ENCODE results near the gene TNPO3.
A peak's percentile ranks its signal among the peaks of the same experiment; 100 is the strongest.
"Not testable (repeated sequence)": the region's sequence is repeated elsewhere in the genome, so short reads cannot be mapped to it uniquely, and the experiment has no call there.

The TNPO3 gene

GRCh38 chr7:129014501-129015101, 40.3 kb downstream of the TNPO3 start:
- DNase-seq (ENCODE audit: insufficient read length, low spot score) (no peak), FAIRE-seq (no peak)
- no peak for TF ChIP-seq POLR2A (IDR thresholded peaks at IDR 0.05; ENCODE audit: low read depth, low read length)

GRCh38 chr7:129013048-129013724, 41.7 kb downstream of the TNPO3 start:
- DNase-seq (ENCODE audit: insufficient read length, low spot score) (no peak), FAIRE-seq (no peak)
- TF ChIP-seq POLR2A (IDR thresholded peaks at IDR 0.05; ENCODE audit: low read depth, low read length) = no peak

- no peak for TF ChIP-seq POLR2A (IDR thresholded peaks at IDR 0.05; ENCODE audit: low read depth, low read length)
- no peak for FAIRE-seq
- DNase-seq (ENCODE audit: insufficient read length, low spot score) = no peak
These were observed 42.3 kb downstream of the TNPO3 start for GRCh38 chr7:129012641-129013040.

GRCh38 chr7:129010075-129010474, 44.8 kb downstream of the TNPO3 start:
- no peak for FAIRE-seq

GRCh38 chr7:129009437-129009836, 45.5 kb downstream of the TNPO3 start:
- no peak for TF ChIP-seq POLR2A (IDR thresholded peaks at IDR 0.05; ENCODE audit: low read depth, low read length)
- DNase-seq (ENCODE audit: insufficient read length, low spot score) (no peak), FAIRE-seq (no peak)

More at GRCh38 chr7:129010075-129010474, 44.8 kb downstream of the TNPO3 start:
- TF ChIP-seq POLR2A (IDR thresholded peaks at IDR 0.05; ENCODE audit: low read depth, low read length) = no peak
- no peak for DNase-seq (ENCODE audit: insufficient read length, low spot score)

- DNase-seq (ENCODE audit: insufficient read length, low spot score) = no peak
These were observed 46.1 kb downstream of the TNPO3 start for GRCh38 chr7:129008645-129009414.

GRCh38 chr7:129007572-129007971, 47.3 kb downstream of the TNPO3 start:
- DNase-seq (ENCODE audit: insufficient read length, low spot score) (no peak), FAIRE-seq (peak; percentile 65)
- no peak for TF ChIP-seq POLR2A (IDR thresholded peaks at IDR 0.05; ENCODE audit: low read depth, low read length)

More at GRCh38 chr7:129008645-129009414, 46.1 kb downstream of the TNPO3 start:
- FAIRE-seq = no peak
- TF ChIP-seq POLR2A (IDR thresholded peaks at IDR 0.05; ENCODE audit: low read depth, low read length) = no peak

- peak; percentile 6 for FAIRE-seq
- TF ChIP-seq POLR2A (IDR thresholded peaks at IDR 0.05; ENCODE audit: low read depth, low read length) = no peak
- no peak for DNase-seq (ENCODE audit: insufficient read length, low spot score)
These were observed 48.1 kb downstream of the TNPO3 start for GRCh38 chr7:129006636-129007414.

GRCh38 chr7:129005186-129005585, 49.7 kb downstream of the TNPO3 start:
- DNase-seq (ENCODE audit: insufficient read length, low spot score) = no peak
- no peak for TF ChIP-seq POLR2A (IDR thresholded peaks at IDR 0.05; ENCODE audit: low read depth, low read length)
- FAIRE-seq = no peak

GRCh38 chr7:128997181-128997580, 57.7 kb downstream of the TNPO3 start:
- no peak for TF ChIP-seq POLR2A (IDR thresholded peaks at IDR 0.05; ENCODE audit: low read depth, low read length)
- DNase-seq (ENCODE audit: insufficient read length, low spot score) (no peak), FAIRE-seq (no peak)

GRCh38 chr7:128994560-128994959, 60.4 kb downstream of the TNPO3 start:
- FAIRE-seq; DNase-seq (ENCODE audit: insufficient read length, low spot score): not testable (repeated sequence)

GRCh38 chr7:128993419-128993818, 61.5 kb downstream of the TNPO3 start:
- FAIRE-seq (no peak), DNase-seq (ENCODE audit: insufficient read length, low spot score) (no peak)
- no peak for TF ChIP-seq POLR2A (IDR thresholded peaks at IDR 0.05; ENCODE audit: low read depth, low read length)

GRCh38 chr7:128989961-128990360, 65.0 kb downstream of the TNPO3 start:
- no peak for TF ChIP-seq POLR2A (IDR thresholded peaks at IDR 0.05; ENCODE audit: low read depth, low read length)
- FAIRE-seq = no peak
- no peak for DNase-seq (ENCODE audit: insufficient read length, low spot score)

GRCh38 chr7:128988372-128988771, 66.5 kb downstream of the TNPO3 start:
- no peak for TF ChIP-seq POLR2A (IDR thresholded peaks at IDR 0.05; ENCODE audit: low read depth, low read length)
- FAIRE-seq (no peak), DNase-seq (ENCODE audit: insufficient read length, low spot score) (no peak)
